HG02610 (cell line): ENCODE data around the gene TEX51.

Experiments
- ATAC-seq: cut with Tn5 transposase; IDR thresholded peaks from one replicate; pipeline ENCODE4 v1.9.1; 2021; ENCODE audit warnings: mild to moderate bottlenecking, moderate library complexity; ENCODE audit not compliant: unreplicated experiment

The TEX51 gene

DNA sequence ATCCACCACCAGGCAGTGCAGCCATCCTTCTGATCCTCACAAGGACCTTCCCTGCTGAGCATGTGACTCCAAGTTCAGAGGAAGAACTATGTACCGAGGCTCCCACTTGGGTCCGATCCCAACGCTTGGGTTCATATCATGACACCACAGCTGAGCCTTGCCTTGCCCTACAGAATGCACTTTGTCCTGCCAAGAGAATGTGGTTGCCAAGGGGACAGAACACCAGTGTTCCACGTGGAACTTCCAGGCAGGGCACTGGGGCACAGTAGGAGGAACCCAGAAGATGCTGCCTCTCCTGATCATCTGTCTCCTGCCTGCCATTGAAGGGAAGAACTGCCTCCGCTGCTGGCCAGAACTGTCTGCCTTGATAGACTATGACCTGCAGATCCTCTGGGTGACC, at the start of gene TEX51:
TSS of gene TEX51 (plus strand) at position 255 of the 400 bp plus-strand sequence. CDS start at position 284, 29 bp downstream.
- ATAC-seq, result no peak

DNA sequence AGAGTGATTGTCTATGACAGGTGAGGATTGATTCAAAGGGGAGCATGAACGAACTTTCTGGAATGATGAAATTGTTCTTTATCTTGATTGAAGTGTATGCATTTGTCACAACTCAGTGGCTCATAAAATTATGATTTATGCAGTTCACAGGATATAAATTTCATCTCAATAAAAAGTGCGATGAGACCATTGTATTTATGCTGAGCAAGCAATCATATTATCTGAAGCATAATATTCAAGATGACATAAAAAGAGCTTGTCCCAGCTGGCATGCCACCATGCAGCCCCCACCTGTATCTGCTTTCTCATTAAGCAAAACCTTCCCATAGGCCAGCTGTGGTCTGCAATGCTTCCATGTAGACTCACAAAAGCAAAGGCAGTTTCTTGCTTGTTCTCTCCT, 49.6 kb upstream of the TEX51 start:
- ATAC-seq, result no peak

DNA sequence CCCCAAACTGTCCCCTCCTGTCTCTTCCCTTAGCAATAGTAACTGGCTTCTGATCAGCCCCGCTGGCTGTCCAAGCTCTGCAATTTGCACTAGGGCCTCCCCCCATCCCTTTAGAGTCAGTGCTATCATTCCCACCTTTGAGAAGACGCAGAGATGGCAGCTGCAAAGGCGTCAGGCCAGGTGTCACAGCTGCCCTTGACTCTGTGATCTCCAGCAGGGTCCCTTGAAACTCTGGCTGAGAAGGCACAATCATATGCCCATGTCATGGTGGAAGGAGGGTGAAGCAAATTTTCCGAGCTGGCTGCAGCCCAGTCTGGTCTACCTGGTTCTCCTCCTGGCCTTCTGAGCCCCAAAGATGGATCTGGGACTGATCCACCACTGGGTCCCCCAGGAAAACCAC, 49.2 kb upstream of the TEX51 start:
- ATAC-seq, result no peak

DNA sequence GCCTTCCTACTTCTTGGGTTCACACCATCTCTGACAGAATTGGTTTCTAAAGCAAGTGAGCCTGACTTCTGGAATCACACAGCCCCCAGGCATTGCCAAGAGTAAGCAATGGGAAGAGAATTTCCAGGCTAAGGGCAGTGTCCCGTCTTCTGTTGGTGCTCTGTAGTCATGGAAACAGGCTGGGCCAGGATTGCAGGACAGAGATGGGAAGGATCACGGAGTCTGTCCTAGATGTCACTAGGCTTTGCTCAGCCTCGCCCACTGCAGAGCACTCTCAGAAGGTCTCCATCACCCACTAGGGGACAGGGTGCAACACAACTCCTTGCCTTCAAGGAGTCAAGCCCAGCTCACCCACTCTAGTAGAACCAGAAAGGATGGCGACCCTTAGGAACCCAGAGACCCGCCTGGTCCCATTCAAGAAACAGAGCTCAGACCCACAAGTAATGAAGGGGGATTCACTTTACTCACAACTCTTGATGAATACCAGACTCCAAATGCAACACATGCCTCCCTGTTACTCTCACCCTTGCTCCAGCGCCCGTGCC, 48.6 kb upstream of the TEX51 start:
- ATAC-seq, result no peak

DNA sequence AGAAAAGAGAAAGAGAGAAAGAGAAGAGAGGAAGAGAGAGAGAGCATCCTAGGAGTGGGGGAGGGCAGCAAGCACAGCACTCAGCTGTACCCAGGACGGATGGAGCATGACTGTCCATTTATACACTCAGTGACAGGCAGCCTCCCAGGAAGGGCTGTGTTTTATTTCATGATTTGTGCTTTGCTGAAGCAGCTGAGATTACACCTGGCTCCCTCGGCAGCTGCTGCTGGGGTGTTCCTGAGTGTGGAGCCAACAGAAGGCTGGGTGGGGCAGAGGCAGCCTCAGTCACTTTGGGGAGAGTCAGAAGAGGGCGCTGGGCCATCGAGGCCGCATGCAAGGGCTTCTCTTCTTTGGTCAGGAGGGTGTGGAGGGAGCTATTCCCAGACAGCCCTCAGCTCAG, 47.8 kb upstream of the TEX51 start:
- no peak for ATAC-seq

DNA sequence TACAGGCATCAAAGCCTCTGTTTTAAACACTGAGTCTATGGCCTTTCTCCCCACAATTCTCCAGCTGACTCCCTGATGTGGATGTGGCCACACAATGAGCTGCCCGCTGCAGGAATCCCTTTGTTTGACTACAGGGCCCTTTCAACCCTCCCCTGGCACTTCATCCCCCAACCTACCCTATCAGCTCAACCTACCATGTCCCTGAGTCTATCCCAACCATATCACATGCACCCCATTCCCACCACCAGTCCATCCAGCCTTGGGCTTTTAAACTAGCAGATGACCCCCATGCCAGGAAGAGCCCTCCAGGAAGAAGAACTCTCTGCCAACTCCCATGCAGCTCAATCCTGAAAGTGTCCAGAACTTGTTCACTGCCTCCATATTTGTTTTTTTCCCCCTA, 46.9 kb upstream of the TEX51 start:
- ATAC-seq, result no peak

DNA sequence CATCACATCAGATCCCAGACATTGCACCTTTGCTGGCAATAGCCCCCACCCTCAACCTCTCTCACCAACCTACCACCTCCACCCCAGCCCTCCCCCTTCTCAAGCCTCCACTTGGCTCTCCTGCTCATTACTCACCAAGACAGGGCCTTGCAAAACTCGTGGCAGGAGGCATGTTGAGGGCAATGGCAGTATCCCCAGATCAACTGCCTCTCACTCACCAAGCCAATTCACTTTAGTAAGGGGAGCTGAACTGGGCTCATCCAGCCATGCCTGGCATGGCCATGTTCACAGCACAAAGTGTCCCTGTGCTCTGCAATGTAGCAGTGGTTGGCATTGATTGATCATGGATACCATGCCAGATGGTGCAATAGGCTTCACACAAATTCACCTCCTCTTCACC, 46.3 kb upstream of the TEX51 start:
- ATAC-seq, result no peak

DNA sequence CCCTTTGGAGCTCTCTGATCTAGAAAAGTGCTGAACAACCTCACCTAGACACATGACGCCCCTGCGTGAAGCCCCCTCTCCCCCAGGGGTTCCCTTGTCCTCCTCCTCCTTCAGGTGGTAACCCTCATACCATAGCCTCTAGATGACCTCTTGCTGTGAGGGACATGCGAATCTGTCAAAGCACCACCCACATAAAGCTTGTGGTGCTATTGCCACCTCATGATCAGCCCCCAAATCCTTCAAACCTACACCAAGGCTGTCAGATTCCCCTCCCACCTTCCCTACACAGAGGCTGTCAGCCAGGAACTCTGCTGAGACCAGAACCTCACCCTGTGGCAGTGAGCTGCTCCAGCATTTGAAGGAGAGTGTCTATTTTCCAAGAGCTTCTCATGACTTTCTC, 43.1 kb upstream of the TEX51 start:
- ATAC-seq, result no peak

DNA sequence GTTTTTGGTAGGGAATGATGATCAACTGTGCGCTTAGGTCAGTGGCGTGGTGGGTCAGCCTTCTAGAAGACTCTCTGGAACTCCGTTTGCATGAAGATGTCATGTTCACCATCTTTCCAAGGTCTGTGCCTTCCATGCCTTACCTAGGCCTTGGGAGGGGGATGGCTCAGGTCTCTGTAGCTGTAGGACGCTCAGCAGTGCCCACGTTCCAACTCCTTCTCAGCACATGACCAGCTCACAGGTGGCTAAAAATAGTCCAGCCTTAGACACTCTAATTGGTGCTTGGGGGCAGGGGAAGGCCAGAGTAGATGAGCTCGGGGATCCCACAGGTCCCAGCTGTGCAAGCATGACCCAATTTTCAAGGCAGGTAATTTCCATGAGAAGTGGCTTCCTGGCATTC, 42.3 kb upstream of the TEX51 start:
- ATAC-seq, result no peak

DNA sequence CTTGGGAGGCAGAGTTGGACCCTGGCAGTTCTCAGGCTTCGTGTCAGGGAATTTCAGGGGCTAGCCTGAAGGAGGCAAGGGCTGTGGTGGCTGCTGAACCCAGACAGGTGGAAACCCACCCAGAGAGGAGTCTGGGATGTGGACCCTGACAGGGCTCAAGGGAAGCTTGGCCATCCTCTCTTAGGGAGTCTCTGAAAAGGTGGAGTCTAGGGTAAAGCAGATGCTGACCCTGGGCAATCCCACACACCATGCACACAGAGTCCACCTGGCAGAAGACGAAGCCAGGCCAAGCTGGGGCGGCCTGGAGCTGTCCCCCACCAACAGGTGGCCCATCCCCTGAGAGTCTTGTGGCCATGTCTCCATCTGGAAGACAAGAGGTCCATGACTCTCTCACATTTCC, 41.2 kb upstream of the TEX51 start:
- ATAC-seq, result no peak

DNA sequence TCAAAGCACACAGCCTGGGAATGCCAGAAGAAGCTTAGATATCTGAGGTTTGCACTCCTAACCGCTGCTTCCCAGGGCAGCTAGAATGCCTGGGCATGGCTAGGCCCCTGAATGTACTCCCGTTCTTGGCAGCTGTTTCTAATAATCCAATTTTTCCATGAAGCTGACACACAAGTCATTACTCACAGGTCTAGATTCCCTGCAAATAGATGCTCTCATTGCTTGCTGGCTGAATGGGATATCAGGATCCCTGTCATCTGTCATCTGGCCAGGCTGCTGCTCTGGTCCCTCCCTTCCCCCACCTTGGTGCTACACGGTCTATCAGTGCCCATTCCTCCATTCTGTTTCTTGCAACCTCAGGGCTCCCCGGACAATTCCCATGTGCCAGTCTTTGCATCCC, 40.7 kb upstream of the TEX51 start:
- no peak for ATAC-seq

DNA sequence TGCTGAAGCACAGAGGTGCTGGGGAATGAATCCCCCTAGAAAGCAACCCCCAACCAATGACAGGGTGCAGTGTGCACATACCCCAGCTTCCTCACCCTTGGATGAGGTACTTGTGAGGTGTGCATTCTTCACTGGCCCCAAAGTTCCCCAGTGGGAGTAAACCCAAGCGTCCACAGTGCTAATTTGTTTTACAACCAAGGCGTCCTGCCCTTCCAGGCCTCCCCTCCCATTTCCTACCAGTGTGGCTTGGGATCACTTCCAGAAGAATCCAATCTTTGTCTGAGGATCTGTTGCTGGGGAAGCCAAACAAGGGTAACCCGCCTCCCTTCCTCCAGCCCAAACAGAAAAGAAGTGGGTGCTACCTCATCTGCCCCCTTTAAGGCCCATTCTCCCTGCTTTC, 40.3 kb upstream of the TEX51 start:
- no peak for ATAC-seq

DNA sequence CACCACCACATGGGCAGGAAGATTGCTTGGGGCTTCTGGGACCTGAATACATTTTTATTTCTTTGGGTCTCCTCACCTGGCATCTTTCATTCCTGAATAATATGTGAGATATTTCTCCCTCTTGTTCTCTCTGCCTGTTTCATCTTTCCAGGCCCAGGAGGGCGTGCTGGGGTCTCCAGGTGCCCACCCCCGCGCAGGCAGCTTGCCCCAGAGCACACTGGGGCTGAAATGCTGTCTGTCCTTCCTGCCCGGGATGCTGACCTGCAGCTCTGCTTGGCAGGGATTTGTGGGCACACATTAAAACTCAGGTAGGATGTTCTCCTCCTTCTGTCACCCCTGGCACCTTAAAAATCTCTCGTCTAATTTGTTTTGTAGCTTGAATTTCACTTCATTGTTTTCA, 39.7 kb upstream of the TEX51 start:
- no peak for ATAC-seq

DNA sequence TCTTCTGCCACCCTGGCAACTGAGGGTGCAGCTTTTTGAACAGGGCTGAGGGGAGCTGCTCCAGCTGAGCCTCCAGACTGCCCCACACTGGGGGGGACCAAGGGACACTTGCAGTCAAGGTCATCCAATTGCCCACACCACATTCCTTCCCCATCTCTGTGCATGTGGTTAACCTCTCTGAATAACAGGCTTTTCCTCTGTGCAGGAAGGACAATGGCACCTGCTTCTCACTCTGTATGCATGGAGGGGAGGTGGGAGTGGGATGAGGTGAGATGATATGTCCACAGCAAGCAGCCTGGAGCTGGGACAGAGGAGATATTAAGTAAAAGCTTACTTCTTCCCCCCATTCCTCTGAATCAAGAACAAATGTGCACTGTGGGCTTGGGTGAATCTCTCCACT, 39.1 kb upstream of the TEX51 start:
- no peak for ATAC-seq

DNA sequence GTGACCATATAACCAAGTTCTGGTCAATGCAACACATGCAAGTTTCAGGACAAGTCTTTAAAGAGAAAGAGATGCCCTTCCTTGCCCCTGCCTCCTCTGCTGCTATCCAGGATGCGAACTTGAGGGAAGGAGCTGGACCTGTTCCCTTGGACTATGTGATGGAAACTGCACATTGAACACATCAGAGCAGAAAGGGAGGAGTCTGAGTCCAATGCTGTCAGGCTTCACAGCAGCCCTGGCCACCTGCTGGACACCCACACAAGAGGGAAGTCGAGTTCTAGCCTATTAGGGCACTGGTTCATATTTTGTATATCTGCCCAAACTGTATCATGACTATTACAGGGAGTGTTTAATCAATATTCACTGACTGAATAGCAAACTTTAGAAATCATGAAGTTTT, 38.3 kb upstream of the TEX51 start:
- ATAC-seq, result no peak

DNA sequence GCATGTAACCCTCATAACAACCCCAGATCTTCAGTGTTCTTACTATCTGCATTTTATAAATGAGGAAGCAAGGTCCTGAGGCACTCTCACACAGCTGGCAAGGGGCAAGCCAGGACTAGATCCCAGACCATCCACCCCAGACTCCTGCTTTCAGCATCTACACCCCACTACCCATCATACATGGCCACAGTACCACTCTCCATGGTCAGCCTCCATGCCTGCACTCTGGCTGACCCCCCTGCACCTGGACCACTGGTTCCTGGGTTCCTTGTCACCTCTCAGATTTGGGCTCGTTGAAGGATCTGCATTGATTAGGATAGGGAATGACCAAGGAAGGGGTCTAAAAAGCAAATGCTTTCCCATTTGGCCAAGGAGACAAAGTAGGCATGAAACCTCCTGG, 36.0 kb upstream of the TEX51 start:
- no peak for ATAC-seq

DNA sequence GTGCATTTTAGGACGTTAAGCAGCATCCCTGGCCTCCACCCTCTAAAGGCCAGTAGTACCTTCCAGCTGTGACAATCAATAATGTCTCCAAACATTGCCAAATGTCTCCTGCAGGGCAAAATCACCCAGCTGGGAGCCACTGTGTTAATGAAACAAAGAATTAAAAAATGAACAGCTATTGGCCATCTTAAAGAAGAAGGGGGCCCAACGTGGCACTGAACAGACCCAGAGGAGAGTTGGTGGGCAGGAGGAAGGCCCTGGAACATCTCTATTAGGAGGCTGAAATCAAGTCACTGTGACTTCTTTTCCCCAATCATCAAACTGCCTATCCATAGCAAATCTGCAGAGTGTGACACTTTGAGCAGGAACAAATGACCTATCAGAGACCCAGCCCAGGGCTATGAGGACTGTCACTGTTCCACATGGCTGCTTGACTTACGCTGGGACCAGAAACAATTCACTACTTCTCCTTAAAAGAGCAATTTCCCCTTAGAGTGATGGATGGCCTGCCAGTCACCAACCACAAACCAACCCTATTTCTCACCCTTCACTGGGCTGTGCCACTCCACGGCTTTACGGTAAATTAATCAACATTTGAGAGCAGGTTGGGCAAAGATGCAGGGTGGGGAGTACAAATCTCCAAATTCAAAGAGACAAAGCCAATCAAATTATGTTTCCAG, 35.2 kb upstream of the TEX51 start:
- ATAC-seq, result no peak

DNA sequence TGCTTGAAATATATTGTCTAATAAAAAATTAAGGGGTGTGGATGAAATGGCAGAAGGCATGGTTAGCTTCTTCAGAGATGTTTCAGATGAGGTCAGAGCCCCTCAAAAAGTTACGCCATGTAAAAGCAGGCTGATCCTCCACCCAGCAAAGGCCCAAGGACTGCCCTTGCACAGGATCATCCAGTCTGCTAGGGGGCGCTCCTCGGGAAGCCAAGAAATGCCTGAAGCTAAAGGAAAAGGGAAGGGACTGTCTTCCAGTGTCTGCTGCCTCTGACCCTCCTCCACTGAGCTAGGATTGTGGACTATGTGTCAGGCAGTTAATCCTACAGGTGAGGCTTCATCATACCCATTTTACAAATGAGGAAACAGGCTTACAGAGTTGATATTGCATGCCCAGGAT, 33.8 kb upstream of the TEX51 start:
- ATAC-seq, result no peak

DNA sequence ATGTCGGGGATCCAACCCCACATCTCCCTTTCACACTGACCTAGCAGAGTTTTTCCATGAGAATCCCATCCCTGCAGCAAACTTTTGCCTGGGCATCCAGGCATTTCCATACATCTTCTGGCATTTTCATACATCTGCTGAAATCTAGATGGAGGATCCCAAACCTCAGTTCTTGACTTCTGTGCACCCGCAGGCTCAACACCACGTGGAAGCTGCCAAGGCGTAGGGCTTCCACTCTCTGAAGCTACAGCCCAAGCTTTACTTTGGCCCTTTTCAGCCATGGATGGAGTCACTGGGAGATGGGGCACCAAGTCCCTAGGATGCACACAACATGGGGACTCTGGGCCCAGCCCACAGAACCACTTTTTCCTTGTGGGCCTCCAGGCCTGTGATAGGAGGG, 32.2 kb upstream of the TEX51 start:
- no peak for ATAC-seq

DNA sequence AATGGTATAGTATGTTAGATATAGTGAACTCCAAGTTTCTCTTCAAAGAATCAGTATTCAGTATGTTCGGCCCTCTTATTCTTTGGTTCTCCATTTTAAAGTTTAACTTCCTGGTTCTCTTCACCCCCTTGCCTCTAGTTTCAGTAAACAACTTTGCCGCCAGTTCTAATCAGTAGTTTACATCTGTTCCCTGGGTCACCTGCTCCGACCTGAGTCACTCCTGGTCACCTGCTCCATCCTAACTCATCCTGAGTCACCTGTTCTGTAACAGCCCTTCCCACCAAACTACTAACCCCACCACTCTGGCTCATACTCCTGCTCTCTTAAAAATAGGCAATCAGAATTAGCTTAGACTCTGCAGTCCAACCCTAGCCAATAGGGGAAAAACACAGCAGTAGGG, 23.7 kb upstream of the TEX51 start:
- ATAC-seq, result no peak

DNA sequence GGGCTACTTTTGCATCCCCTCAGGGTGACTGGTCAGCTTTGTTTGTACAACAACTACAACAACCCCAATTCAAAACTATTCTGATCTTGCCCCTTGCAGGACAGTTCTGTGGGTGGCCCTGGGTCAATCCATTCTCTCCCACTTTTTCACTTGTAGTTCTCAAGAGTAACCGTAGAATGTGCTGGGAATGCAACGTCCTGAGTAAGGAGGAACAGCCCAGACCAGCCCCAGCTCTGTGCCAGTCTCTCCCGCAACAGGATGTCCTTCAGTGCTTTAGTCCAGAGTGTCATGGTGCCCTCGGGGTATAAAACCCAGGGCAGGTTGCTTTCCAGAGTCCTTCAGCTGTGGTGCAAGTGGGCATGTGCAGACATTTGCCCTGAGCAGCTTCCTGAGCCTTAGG, 22.1 kb upstream of the TEX51 start:
- ATAC-seq, result no peak

DNA sequence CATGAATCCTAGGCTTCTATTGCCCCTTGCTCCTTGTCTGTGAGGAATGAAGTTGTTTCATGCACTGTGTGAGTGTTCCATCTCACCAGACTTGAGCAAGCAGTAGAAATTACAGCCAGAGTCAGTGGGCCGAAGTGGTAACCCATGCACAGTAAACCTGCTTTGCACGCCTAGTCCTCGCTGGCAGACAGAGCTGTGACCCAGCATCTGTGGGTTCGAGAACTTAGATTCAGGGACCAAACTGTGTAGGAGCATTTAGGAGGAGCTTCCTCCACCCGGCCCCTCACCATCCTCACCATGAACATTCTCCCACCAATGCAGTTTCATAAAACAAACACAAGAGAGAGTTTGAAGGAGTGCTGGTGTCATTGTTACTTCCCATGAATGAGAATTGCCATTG, 21.6 kb upstream of the TEX51 start:
- ATAC-seq, result no peak

DNA sequence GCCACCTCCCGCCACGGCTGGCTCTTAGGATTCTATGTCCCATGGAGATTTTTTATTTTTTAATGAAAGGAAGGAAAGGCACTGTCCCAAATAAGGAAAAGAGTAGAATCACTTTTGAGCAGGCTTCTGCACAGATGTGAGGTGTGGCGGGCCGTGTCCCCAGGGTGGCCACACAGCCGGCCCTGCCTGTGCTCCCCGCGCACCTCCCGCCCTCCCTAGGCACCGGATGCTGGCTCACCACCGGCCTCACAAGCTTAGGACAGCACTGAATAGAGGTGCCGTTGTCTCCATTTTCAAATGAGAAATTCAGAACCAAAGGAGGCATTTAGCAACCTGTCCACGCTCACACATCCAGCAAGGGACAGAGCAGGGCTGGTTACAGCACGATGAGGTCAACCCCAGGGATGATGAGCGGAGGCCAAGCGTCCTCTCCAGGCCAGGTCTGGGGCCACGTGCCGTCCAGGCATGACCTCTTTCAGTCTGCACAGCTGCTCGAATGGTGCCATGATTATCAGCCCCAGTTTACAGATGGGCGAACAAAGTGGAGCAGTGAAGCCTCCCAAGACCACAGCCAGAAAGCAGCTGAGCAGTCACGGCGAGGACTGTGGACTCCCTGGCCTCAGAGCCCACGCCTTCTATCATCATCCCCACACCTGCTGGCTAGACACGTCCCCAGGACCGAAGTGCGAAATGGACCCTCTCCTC, 20.7 kb upstream of the TEX51 start:
- no peak for ATAC-seq
